Astrocyte (in vitro differentiated cells and primary cell): ENCODE measurements around the gene SSBP3.

Experiments
- EZH2 ChIP-seq: IDR thresholded peaks from 2 replicates; pipeline ENCODE4 v1.6.1; 2012; ENCODE audit warnings: mild to moderate bottlenecking, low read length, inconsistent platforms; ENCODE audit not compliant: insufficient read depth
- TF ChIP-seq, protein P1 (sequence below): IDR thresholded peaks from 2 replicates; pipeline ENCODE4 v1.5.1; 2011; ENCODE audit warnings: low read depth, mild to moderate bottlenecking, inconsistent platforms, low read length, moderate library complexity; ENCODE audit not compliant: insufficient read depth

- TF ChIP-seq, protein P1, sequence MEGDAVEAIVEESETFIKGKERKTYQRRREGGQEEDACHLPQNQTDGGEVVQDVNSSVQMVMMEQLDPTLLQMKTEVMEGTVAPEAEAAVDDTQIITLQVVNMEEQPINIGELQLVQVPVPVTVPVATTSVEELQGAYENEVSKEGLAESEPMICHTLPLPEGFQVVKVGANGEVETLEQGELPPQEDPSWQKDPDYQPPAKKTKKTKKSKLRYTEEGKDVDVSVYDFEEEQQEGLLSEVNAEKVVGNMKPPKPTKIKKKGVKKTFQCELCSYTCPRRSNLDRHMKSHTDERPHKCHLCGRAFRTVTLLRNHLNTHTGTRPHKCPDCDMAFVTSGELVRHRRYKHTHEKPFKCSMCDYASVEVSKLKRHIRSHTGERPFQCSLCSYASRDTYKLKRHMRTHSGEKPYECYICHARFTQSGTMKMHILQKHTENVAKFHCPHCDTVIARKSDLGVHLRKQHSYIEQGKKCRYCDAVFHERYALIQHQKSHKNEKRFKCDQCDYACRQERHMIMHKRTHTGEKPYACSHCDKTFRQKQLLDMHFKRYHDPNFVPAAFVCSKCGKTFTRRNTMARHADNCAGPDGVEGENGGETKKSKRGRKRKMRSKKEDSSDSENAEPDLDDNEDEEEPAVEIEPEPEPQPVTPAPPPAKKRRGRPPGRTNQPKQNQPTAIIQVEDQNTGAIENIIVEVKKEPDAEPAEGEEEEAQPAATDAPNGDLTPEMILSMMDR = no peak
- no peak for TF ChIP-seq EZH2
Observed at GRCh38 chr1:54204199-54204598, 202.0 kb downstream of the SSBP3 start.
